Measurements from ENCODE around the gene CAMK1D. TPM values are rescaled to one million over a fixed set of nuclear protein-coding genes. Genes with fewer than 3 reads are reported as not detected.
A peak's percentile ranks its signal among the peaks of the same experiment; 100 is the strongest.

CAMK1D gene
- polyA plus RNA-seq, 1 experiment: 8.2 TPM

- POLR2A ChIA-PET: interaction anchor here (0.6 kb wide), 1 partner anchor 395 kb away, joined by 4 read pairs; no protein-coding TSS in a partner anchor
- H3K27me3 ChIP-seq (ENCODE audit: control insufficient read depth, insufficient read depth, low read length): no peaks in the 10 kb centered on the region
- peak overlapping the region; percentile 54 for H3K27ac ChIP-seq (ENCODE audit: low read depth, low read length)
Measured at GRCh38 chr10:12703813-12704212, 354.5 kb downstream of the CAMK1D start.

GRCh38 chr10:12704488-12704887, 355.1 kb downstream of the CAMK1D start:
- no peaks in the 10 kb centered on the region; the same call in 1 of the 2 replicates for H3K9me3 ChIP-seq (ENCODE audit: control insufficient read depth, insufficient read depth, low read length)
- TF ChIP-seq, protein P1, sequence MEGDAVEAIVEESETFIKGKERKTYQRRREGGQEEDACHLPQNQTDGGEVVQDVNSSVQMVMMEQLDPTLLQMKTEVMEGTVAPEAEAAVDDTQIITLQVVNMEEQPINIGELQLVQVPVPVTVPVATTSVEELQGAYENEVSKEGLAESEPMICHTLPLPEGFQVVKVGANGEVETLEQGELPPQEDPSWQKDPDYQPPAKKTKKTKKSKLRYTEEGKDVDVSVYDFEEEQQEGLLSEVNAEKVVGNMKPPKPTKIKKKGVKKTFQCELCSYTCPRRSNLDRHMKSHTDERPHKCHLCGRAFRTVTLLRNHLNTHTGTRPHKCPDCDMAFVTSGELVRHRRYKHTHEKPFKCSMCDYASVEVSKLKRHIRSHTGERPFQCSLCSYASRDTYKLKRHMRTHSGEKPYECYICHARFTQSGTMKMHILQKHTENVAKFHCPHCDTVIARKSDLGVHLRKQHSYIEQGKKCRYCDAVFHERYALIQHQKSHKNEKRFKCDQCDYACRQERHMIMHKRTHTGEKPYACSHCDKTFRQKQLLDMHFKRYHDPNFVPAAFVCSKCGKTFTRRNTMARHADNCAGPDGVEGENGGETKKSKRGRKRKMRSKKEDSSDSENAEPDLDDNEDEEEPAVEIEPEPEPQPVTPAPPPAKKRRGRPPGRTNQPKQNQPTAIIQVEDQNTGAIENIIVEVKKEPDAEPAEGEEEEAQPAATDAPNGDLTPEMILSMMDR (IDR thresholded peaks at IDR 0.05; ENCODE audit: low read depth, low read length): no peak
- no peak overlapping the region for H3K4me3 ChIP-seq (ENCODE audit: low read depth, low read length)
- ChIA-PET POLR2A (no interaction called here), CTCF (interaction anchor here (1.0 to 1.5 kb wide), 3 partner anchors 198 to 440 kb away, joined by 3 to 5 read pairs (median 3); no protein-coding TSS in a partner anchor)
- no peak for DNase-seq (ENCODE audit: low read depth, low spot score)
- no peak overlapping the region for H3K27ac ChIP-seq (ENCODE audit: low read depth, low read length)
- H3K27me3 ChIP-seq (ENCODE audit: control insufficient read depth, insufficient read depth, low read length): no peaks in the 10 kb centered on the region

More at GRCh38 chr10:12703813-12704212, 354.5 kb downstream of the CAMK1D start:
- TF ChIP-seq, protein P1 (IDR thresholded peaks at IDR 0.05; ENCODE audit: low read depth, low read length): no peak
- no peaks in the 10 kb centered on the region; the same call in 1 of the 2 replicates for H3K9me3 ChIP-seq (ENCODE audit: control insufficient read depth, insufficient read depth, low read length)
- CTCF ChIA-PET: interaction anchor here (1.0 to 2.4 kb wide), 5 partner anchors 8 to 439 kb away, joined by 3 to 18 read pairs (median 3); no protein-coding TSS in a partner anchor
- peak; percentile 52 for DNase-seq (ENCODE audit: low read depth, low spot score)
- no peak overlapping the region for H3K4me3 ChIP-seq (ENCODE audit: low read depth, low read length)

- no peaks in the 10 kb centered on the region for H3K27me3 ChIP-seq (ENCODE audit: control insufficient read depth, insufficient read depth, low read length)
- ChIA-PET CTCF (interaction anchor here (0.6 to 2.4 kb wide), 5 partner anchors 154 to 491 kb away, joined by 3 to 18 read pairs (median 3); no protein-coding TSS in a partner anchor), POLR2A (no interaction called here)
- H3K9me3 ChIP-seq (ENCODE audit: control insufficient read depth, insufficient read depth, low read length): no peaks in the 10 kb centered on the region
- H3K27ac ChIP-seq (ENCODE audit: low read depth, low read length): peak overlapping the region; percentile 85
- TF ChIP-seq, protein P1 (IDR thresholded peaks at IDR 0.05; ENCODE audit: low read depth, low read length): no peak
- DNase-seq (ENCODE audit: low read depth, low spot score): no peak
- H3K4me3 ChIP-seq (ENCODE audit: low read depth, low read length): no peak overlapping the region
Measured at GRCh38 chr10:12705943-12706342, 356.6 kb downstream of the CAMK1D start.

DNA sequence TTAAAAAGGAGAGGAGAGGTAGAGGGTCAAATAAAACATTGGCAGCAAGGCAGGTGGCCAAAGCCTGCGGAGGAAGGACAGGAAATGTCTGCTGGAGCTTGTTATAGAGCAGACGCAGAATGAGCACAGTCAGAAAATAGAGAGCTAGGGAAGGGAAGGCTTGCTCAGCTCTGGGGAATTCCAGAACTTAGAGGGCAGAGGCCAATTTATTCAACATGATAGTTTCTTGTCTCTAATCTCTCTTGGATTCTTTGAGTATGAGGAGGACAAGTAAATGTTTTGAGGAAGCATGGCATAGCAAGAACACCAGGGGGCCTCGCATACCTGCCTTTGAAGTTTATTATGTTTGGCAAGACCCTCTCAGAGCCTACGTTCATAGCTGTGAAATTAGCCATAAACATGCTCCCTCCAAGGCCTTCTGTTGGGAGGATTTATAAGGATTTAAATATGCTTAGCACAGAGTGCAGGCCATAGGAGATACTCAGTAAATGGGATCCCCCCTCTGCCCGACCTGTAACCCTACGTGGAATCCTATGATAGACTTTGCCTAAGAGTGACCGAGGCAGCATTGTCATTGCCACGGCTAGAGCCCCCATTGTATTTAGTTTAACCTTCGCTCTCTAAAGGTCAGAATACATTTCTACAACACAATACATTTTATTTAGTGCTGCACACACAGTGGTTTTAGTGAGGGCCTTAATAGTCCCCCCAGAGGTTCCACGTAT, 358.3 kb downstream of the CAMK1D start:
- H3K4me3 ChIP-seq (ENCODE audit: low read depth, low read length): no peak overlapping the region
- POLR2A ChIA-PET: interaction anchor here (1.0 kb wide), 2 partner anchors 118 to 443 kb away, joined by 3 read pairs; no protein-coding TSS in a partner anchor
- TF ChIP-seq, protein P1 (IDR thresholded peaks at IDR 0.05; ENCODE audit: low read depth, low read length): peak; percentile 71

GRCh38 chr10:12709000-12709401, 359.7 kb downstream of the CAMK1D start:
- Histone ChIP-seq H3K27me3 (ENCODE audit: control insufficient read depth, insufficient read depth, low read length) (no peaks in the 10 kb centered on the region), H3K27ac (ENCODE audit: low read depth, low read length) (peak overlapping the region; percentile 79), H3K9me3 (ENCODE audit: control insufficient read depth, insufficient read depth, low read length) (peaks cover 3% of the 10 kb centered on the region; the same call in 1 of the 2 replicates), H3K4me3 (ENCODE audit: low read depth, low read length) (no peak overlapping the region)
- CTCF ChIA-PET: interaction anchor here (1.2 to 6.3 kb wide), 9 partner anchors 52 to 514 kb away, joined by 3 to 93 read pairs (median 10); partner anchors contain the start of genes CDC123, NUDT5 and OPTN
- TF ChIP-seq, protein P1 (IDR thresholded peaks at IDR 0.05; ENCODE audit: low read depth, low read length): no peak
- POLR2A ChIA-PET: no interaction called here
- no peak for DNase-seq (ENCODE audit: low read depth, low spot score)

More for the DNA sequence above, 358.3 kb downstream of the CAMK1D start:
- DNase-seq (ENCODE audit: low read depth, low spot score): peak; percentile 91
- CTCF ChIA-PET: interaction anchor here (0.6 to 6.3 kb wide), 7 partner anchors 194 to 492 kb away, joined by 3 to 46 read pairs (median 11); partner anchors contain the start of gene OPTN
- Histone ChIP-seq H3K9me3 (ENCODE audit: control insufficient read depth, insufficient read depth, low read length) (peaks cover 3% of the 10 kb centered on the region; the same call in 1 of the 2 replicates), H3K27me3 (ENCODE audit: control insufficient read depth, insufficient read depth, low read length) (no peaks in the 10 kb centered on the region), H3K27ac (ENCODE audit: low read depth, low read length) (peak overlapping the region; percentile 90)

Data from AG04450 (cell line).